H9 (cell line): ENCODE measurements around the gene TMEM69. TPM values are rescaled to one million over a fixed set of nuclear protein-coding genes. Genes with fewer than 3 reads are reported as not detected.
"Not testable (repeated sequence)": the region's sequence is repeated elsewhere in the genome, so short reads cannot be mapped to it uniquely, and the experiment has no call there.

Experiments
- DNase-seq: peaks from one replicate; pipeline ENCODE4 v3.0.0-alpha.2; 2017
- H2AFZ ChIP-seq: one replicate; pipeline ENCODE4 v1.6.1; 2013; ENCODE audit warnings: mild to moderate bottlenecking, low read length, control low read depth, moderate library complexity
- H2AK5ac ChIP-seq: 2 replicates; pipeline ENCODE4 v1.6.1; 2013; ENCODE audit warnings: low read length, control low read depth, mixed read lengths; ENCODE audit not compliant: insufficient read length
- H2BK120ac ChIP-seq: one replicate; pipeline ENCODE4 v1.6.1; 2013; ENCODE audit warnings: low read depth, mild to moderate bottlenecking, low read length, control low read depth, inconsistent platforms; ENCODE audit not compliant: poor library complexity, severe bottlenecking
- H2BK12ac ChIP-seq: 2 replicates; pipeline ENCODE4 v1.6.1; 2013; ENCODE audit warnings: low read length, control low read depth, mixed read lengths, low read depth; ENCODE audit not compliant: insufficient read length
- H2BK15ac ChIP-seq: 2 replicates; pipeline ENCODE4 v1.6.1; 2013; ENCODE audit warnings: low read depth, low read length, control low read depth
- H2BK20ac ChIP-seq: one replicate; pipeline ENCODE4 v1.6.1; 2013; ENCODE audit warnings: low read depth, mild to moderate bottlenecking, low read length, control low read depth, inconsistent platforms; ENCODE audit not compliant: poor library complexity, severe bottlenecking
- H2BK5ac ChIP-seq: 2 replicates; pipeline ENCODE4 v1.6.1; 2013; ENCODE audit warnings: low read length, control low read depth, mixed read lengths; ENCODE audit not compliant: insufficient read length
- H3K14ac ChIP-seq: 2 replicates; pipeline ENCODE4 v1.6.1; 2013; ENCODE audit warnings: low read length, control low read depth; ENCODE audit not compliant: insufficient read depth
- H3K18ac ChIP-seq: 2 replicates; pipeline ENCODE4 v1.6.1; 2013; ENCODE audit warnings: low read depth, mild to moderate bottlenecking, mixed read lengths, low read length, control low read depth; ENCODE audit not compliant: insufficient read length
- H3K23ac ChIP-seq: 2 replicates; pipeline ENCODE4 v1.6.1; 2013; ENCODE audit warnings: low read length, control low read depth, mixed read lengths, low read depth; ENCODE audit not compliant: insufficient read length
- H3K23me2 ChIP-seq: 2 replicates; pipeline ENCODE4 v1.6.1; 2013; ENCODE audit warnings: low read depth, mild to moderate bottlenecking, mixed read lengths, low read length, control low read depth; ENCODE audit not compliant: insufficient read length, poor library complexity, severe bottlenecking
- H3K27ac ChIP-seq: 2 replicates; pipeline ENCODE4 v1.5.1; 2013; ENCODE audit warnings: low read length, control low read depth, mixed read lengths, low read depth; ENCODE audit not compliant: insufficient read length
- H3K27me3 ChIP-seq: 2 replicates; pipeline ENCODE4 v1.6.1; 2013; ENCODE audit warnings: low read length, control low read depth, inconsistent platforms; ENCODE audit not compliant: insufficient read depth
- H3K4ac ChIP-seq: 2 replicates; pipeline ENCODE4 v1.6.1; 2013; ENCODE audit warnings: low read depth, mild to moderate bottlenecking, control low read depth, inconsistent platforms, low read length, moderate library complexity
- H3K4me1 ChIP-seq: 2 replicates; pipeline ENCODE4 v1.6.1; 2013; ENCODE audit warnings: low read length, control low read depth, inconsistent platforms; ENCODE audit not compliant: insufficient read depth
- H3K4me2 ChIP-seq: 2 replicates; pipeline ENCODE4 v1.6.1; 2013; ENCODE audit warnings: low read length, control low read depth, mixed read lengths; ENCODE audit not compliant: insufficient read length, insufficient read depth
- H3K56ac ChIP-seq: 2 replicates; pipeline ENCODE4 v1.6.1; 2013; ENCODE audit warnings: low read depth, mild to moderate bottlenecking, mixed read lengths, low read length, control low read depth; ENCODE audit not compliant: insufficient read length
- H3K79me1 ChIP-seq: 2 replicates; pipeline ENCODE4 v1.6.1; 2013; ENCODE audit warnings: low read depth, mild to moderate bottlenecking, moderate library complexity, low read length, control low read depth, inconsistent platforms; ENCODE audit not compliant: insufficient read depth, poor library complexity, severe bottlenecking
- H3K79me2 ChIP-seq: 2 replicates; pipeline ENCODE4 v1.6.1; 2013; ENCODE audit warnings: low read length, control low read depth, inconsistent platforms; ENCODE audit not compliant: insufficient read depth
- H3K9ac ChIP-seq: 2 replicates; pipeline ENCODE4 v1.6.1; 2013; ENCODE audit warnings: low read length, control low read depth, mixed read lengths; ENCODE audit not compliant: insufficient read length; ENCODE audit errors: extremely low read depth
- H3K9me3 ChIP-seq: one replicate; pipeline ENCODE4 v1.6.1; 2013; ENCODE audit warnings: low read depth, low read length, inconsistent platforms; ENCODE audit not compliant: control insufficient read depth
- H3T11ph ChIP-seq: one replicate; pipeline ENCODE4 v1.6.1; 2013; ENCODE audit warnings: mild to moderate bottlenecking, low read length, control low read depth, inconsistent platforms
- H4K20me1 ChIP-seq: one replicate; pipeline ENCODE4 v1.6.1; 2013; ENCODE audit not compliant: control insufficient read depth, insufficient read length, insufficient read depth
- H4K5ac ChIP-seq: 2 replicates; pipeline ENCODE4 v1.6.1; 2013; ENCODE audit warnings: low read depth, mild to moderate bottlenecking, mixed read lengths, low read length, control low read depth; ENCODE audit not compliant: insufficient read length
- H4K8ac ChIP-seq: replicated peaks from 2 replicates; pipeline ENCODE4 v1.6.1; 2013; ENCODE audit warnings: low read length, control low read depth, mixed read lengths, low read depth; ENCODE audit not compliant: insufficient read length
- H4K91ac ChIP-seq: 2 replicates; pipeline ENCODE4 v1.6.1; 2013; ENCODE audit warnings: low read depth, mild to moderate bottlenecking, moderate library complexity, mixed read lengths, low read length, control low read depth; ENCODE audit not compliant: insufficient read length
- H3K27ac Mint-ChIP-seq, 3 experiments: 2 replicates in 2 of 3; 3 replicates in 1 of 3; pipeline ENCODE4 v1.8.0; 2020 to 2021; ENCODE audit warnings: mixed read lengths in 3 of 3, mild to moderate bottlenecking in 1 of 3, moderate library complexity in 1 of 3
- H3K27me3 Mint-ChIP-seq: 2 replicates; pipeline ENCODE4 v1.8.0; 2021; ENCODE audit warnings: low read depth, mild to moderate bottlenecking, moderate library complexity, mixed read lengths
- H3K36me3 Mint-ChIP-seq, 3 experiments: 2 replicates in 2 of 3; 3 replicates in 1 of 3; pipeline ENCODE4 v1.8.0; 2020 to 2021; ENCODE audit warnings: low read depth in 3 of 3, mixed read lengths in 3 of 3; ENCODE audit not compliant: insufficient read depth in 1 of 3
- H3K4me1 Mint-ChIP-seq, 2 experiments: 2 replicates each; pipeline ENCODE4 v1.8.0; 2020; ENCODE audit warnings: mixed read lengths in 2 of 2
- H3K4me3 Mint-ChIP-seq, 2 experiments: 2 replicates in 1 of 2; 3 replicates in 1 of 2; pipeline ENCODE4 v1.8.0; 2020 to 2021; ENCODE audit warnings: mild to moderate bottlenecking in 2 of 2, mixed read lengths in 2 of 2, moderate library complexity in 1 of 2
- H3K9me3 Mint-ChIP-seq, 2 experiments: 2 replicates in 1 of 2; 3 replicates in 1 of 2; pipeline ENCODE4 v1.8.0; 2020; ENCODE audit warnings: mild to moderate bottlenecking in 2 of 2, mixed read lengths in 2 of 2, moderate library complexity in 1 of 2
- CTCF ChIP-seq: fragments of 200-600 bp; sonication (generic); conservative IDR thresholded peaks from 3 replicates; pipeline ENCODE4 v1.8.0; 2021; ENCODE audit warnings: antibody characterized with exemption, mild to moderate bottlenecking
- WGBS: extraction: QIAGEN DNeasy Blood & Tissue Kit; methylation state at CpG from one replicate; pipeline ENCODE4 v1.1.7; 2013; ENCODE audit warnings: missing lambda C conversion rate, low lambda C conversion rate, mixed read lengths; ENCODE audit not compliant: insufficient read length; ENCODE audit errors: extremely low coverage; 5-methylcytosine and 5-hydroxymethylcytosine counted together
- total RNA-seq: library from RNA; stranded (reverse); gene quantifications from 2 replicates; pipeline ENCODE4 v1.2.1, GENCODE V29; 2021

TMEM69 gene
- total RNA-seq, 1 experiment from 2014 or later = 30.7 TPM

GRCh38 chr1:45739137-45739536 is 51.2 kb downstream of the TMEM69 start:
- Histone ChIP-seq H4K20me1 (no peaks in the 10 kb centered on the region), H3K27me3 (no peaks in the 10 kb centered on the region), H3K18ac (no peak overlapping the region), H2AK5ac (no peak overlapping the region), H3K23me2 (no peaks in the 10 kb centered on the region), H2BK15ac (no peak overlapping the region), H3K4me2 (no peak overlapping the region), H3K79me2 (no peaks in the 10 kb centered on the region), H2BK20ac (no peak overlapping the region), H3K9me3 (no peaks in the 10 kb centered on the region), H4K8ac (no peak overlapping the region), H3K4me1 (no peaks in the 10 kb centered on the region), H2BK5ac (no peak overlapping the region), H3K23ac (no peak overlapping the region), H3K14ac (no peak overlapping the region), H2BK120ac (no peak overlapping the region), H3K27ac (no peak overlapping the region), H3T11ph (no peak overlapping the region), H3K4ac (no peak overlapping the region), H3K56ac (no peak overlapping the region), H3K79me1 (no peaks in the 10 kb centered on the region), H3K9ac (no peak overlapping the region), H4K5ac (no peak overlapping the region), H2BK12ac (no peak overlapping the region), H4K91ac (no peak overlapping the region), H2AFZ (no peak overlapping the region)
- Mint-ChIP-seq H3K36me3 (peaks cover 13 to 17% (median 17%) of the 10 kb centered on the region in 3 experiments), H3K4me3 (no peak overlapping the region), H3K27ac (no peak overlapping the region), H3K27me3 (no peaks in the 10 kb centered on the region), H3K9me3 (no peaks in the 10 kb centered on the region; a peak in 1 of 5 replicates), H3K4me1 (no peaks in the 10 kb centered on the region)
- TF ChIP-seq CTCF = no peak
- DNase-seq = no peak
- WGBS = no CpG with 5 or more reads among the region's 4 CpGs

GRCh38 chr1:45739641-45740156 is 51.7 kb downstream of the TMEM69 start:
- not testable (repeated sequence) for H3T11ph ChIP-seq, H2BK5ac ChIP-seq, H3K27me3 ChIP-seq, H3K27ac Mint-ChIP-seq, H3K79me2 ChIP-seq, H3K27ac ChIP-seq, DNase-seq, H3K79me1 ChIP-seq, H2BK120ac ChIP-seq, H3K4me1 ChIP-seq, H3K23me2 ChIP-seq, H3K9me3 ChIP-seq, H4K91ac ChIP-seq, H3K4ac ChIP-seq, H2AK5ac ChIP-seq, H3K56ac ChIP-seq, H4K5ac ChIP-seq, H2BK12ac ChIP-seq, H3K14ac ChIP-seq, H2BK20ac ChIP-seq, H4K8ac ChIP-seq, H3K9me3 Mint-ChIP-seq, H3K4me3 Mint-ChIP-seq, H3K18ac ChIP-seq, H3K4me2 ChIP-seq, H2AFZ ChIP-seq, H2BK15ac ChIP-seq, H3K9ac ChIP-seq, H3K4me1 Mint-ChIP-seq, H4K20me1 ChIP-seq, H3K23ac ChIP-seq, H3K27me3 Mint-ChIP-seq
- H3K36me3 Mint-ChIP-seq = peaks cover 13 to 17% (median 17%) of the 10 kb centered on the region in 3 experiments
- no CpG with 5 or more reads among the region's 5 CpGs for WGBS
